NCI-H526 (cell line): ENCODE results near the gene SIGMAR1.
A peak's percentile ranks its signal among the peaks of the same experiment; 100 is the strongest.

Experiments used
- DNase-seq, 2 experiments: peaks; one replicate each; lab custom pipeline; 2025; lab: John Stamatoyannopoulos, UW

The SIGMAR1 gene

DNA sequence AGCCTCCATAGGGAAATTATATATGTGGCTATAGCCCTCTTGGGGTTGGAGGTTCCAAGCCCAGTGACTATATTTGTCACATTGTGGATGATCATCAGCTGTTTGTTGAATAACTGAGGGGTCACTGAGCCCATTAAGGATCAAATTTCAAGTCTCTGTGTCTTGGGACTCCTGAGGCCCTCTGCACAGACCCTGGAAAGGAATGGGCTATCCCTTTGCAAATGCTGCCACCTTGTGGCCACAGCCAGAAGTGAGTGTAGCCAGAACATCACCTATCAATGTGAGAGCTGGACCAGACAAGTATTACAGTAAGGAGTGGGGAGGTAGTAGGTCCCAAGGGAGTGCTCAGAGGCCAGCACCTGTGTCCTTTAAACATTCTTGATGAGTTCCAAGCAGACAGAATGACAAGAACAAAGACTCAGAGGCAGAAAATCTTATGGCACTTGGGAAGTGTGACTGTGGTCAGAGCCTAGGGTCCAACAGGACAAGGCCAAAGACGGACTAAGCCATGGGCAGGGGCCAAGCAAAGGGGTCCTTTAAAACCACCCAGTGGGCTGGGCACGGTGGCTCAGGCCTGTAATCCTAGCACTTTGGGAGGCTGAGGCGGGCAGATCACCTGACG lies 33.9 kb downstream of the SIGMAR1 start:
- peak; percentile 71 to 88 for DNase-seq

DNA sequence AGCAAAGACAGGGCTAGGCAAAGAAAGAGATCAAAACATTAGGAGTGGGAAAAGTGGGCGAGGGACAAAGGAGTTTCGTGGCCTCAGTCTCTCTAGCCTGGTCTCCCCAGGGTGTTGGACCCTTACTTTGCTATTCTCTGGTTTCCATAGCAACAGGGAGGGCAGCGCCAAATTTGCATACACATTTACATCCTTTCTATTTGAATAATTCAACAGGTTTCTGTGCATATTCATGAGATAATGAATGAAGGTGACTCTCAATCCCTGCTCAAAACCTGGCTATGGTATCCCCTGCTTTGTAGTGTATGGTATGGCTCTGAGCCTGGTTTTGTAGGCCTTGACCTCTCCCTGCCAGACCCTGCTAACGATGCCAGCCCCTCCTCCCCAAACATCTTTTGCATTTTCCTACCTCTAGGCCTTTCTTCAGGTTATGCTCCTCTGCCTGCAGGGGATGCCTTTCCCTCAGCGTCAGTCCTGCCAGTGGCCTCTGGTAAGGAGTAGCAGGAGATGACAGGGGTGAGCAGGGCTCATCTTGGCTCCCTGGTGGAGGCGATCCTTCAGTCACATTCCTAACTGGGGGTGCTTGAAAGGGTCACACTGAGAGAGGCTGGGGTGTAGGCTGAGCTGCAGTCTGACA lies 35.5 kb downstream of the SIGMAR1 start:
- peak; percentile 85 to 92 for DNase-seq

DNA sequence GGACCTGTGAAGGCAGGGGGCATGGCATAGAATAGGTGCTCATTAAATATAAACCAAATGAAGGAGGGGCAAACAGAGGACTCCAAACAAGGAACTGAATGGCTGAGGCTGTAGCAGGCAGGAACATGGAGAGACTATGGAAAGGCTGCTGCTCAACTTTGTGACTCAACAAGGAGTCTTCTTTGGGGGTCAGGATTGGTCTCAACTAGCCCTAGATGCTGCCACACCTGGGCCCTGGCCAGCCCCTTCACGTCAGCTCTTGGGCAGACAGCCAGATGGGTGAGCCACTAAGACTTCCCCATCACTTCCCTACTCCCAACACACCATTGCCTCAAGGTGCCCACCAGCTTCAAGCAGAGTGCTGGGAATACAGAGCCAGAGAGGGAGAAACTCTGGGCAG lies 36.7 kb downstream of the SIGMAR1 start:
- no peak for DNase-seq

DNA sequence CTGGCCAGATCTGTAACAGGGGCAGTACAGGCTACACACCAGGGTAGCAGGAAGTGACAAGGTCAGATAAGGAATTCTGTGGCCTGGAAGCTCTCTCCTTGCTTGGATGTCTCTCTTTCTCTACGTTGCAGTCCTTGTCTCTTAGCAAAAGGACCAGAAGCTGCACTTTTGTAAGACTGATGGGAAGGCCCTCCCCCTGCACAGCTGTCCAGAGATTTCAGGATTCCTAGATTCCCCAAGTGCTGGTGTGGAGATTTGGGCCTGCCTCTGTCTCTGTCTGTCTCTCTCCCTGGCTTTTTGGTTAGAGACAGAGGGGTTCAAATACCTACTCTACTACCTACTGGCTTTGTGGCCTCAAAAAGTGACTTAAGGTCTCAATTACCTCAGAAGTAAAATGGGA lies 38.0 kb downstream of the SIGMAR1 start:
- no peak for DNase-seq

DNA sequence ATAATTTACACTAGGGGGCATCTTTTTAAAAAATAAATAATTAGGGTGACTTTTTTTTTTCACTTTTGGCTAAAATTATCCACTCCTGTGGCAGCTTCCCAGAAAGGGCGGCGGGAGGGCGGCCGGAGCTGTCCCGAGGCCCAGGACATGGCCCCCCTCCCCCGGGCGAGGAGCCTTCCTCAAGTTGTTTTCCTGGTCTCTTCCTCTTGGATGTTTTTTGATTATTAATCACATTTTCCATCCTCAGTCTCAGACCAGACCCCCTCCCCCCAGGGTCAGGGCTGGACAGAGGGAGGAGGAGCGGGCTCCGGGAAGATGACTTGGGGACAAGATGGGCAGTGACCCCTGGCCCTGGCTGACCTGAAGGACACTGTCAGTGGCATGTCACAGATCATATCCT lies 43.4 kb downstream of the SIGMAR1 start:
- no peak for DNase-seq

DNA sequence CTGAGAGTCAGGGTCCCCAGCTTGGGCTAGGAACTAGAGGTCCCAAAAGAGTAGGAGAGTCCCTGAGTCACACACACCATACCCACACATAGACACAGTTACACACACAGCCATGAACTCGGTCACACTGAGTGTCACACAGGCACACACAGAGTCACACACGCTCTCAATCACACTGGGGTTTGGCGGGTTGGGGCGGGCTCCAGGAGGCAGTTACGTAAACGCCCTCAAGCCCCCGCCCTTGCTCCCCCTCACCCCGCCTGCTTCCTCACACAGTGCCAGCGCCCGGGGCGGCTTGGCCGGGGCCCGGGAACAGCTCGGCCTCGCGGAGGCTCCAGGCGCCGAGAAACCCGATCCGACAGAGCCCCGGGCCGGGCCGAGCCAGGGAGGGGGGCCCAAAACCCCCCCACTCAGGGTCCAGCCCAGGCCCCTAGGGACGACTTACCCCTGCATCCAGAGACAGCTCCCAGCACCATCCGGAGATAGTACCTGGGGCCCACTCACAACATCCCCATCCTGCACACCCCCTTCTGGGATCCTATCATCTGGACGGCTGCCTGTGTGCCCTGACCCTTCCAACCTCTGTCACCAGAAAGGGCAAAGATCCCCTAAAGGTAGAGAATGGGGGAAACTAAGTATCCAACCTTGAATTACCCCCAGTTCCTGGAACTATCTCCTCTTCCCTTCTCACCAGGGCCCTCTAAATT lies 44.5 kb downstream of the SIGMAR1 start:
- DNase-seq: peak; percentile 48 to 82

DNA sequence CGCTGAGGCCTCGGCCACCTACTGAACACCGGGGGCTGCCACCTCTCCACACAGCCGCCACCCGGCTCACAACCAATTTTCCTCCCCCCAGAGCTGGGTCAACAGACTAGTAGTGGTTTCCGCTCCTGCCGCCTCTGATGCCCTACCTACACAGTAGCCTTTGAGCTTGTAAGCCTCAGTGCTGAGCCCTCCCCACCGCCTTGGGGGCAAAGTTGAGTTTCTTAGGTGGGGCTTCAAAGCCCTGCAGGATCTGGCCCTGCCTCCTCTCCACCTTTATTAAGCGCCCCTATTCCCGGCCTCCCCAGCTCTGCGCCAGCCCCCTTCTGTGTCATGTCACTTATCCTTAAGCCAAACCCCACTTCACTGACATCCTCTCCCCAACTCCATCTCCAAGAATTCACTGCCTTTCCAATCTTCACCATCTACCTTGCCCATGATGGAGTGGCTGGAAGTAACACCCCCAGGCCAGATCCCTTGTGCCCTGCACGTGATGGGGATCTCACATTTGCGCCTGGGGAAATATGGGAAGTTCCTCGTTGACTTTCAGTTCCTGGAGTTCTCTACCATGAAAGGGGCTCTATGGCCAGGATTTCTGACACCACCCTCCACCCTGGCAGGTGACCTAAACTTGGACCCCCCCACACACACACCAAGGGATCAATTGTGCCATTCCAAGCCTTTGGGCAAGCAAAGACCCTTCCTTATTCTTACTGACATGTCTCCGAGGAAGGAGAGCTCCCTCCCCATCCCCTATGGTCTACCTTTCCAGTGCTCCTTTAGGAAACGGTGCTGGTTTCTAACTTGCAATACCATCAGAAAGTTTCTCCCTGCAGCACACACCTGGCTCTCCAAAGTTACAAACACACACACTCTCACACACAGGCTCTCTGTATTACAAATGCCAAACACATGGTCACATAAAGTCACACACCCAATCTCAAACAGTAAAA lies 45.4 kb downstream of the SIGMAR1 start:
- peak in 1 of 2 experiments; percentile 40 for DNase-seq

DNA sequence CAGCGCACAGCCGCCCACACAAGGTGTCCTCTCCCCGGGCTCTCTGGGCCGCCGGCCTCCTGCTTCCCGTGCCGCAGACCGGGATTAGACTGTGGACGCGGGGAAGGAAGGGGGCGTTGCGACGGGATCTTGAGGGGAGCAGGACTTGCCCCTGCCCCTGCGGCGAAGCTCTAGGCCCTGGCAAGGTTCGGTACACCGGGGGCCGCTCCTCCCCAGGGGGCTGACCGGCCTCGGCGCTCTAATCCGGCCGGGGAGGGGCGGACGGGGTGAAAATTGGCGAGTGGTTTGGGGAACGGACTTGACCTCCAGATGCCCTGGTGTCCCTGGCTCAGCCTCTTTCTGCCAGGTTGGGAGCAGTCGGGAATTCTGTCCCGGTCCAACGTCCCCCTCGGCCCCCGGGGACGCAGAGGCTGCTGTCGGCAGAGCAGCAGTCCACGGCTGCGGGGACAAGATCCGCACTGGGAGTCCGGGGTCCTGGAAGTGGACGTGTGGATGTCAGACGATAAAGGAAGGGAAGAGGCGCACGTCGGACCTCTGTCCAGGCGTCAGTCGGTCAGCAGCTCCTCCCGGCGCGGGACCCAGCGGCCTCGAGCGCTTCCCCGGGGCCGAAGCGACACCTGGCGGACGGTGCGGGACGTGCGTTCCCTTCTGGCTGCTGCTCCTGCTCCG lies 46.2 kb downstream of the SIGMAR1 start:
- DNase-seq: peak in 1 of 2 experiments; percentile 89

DNA sequence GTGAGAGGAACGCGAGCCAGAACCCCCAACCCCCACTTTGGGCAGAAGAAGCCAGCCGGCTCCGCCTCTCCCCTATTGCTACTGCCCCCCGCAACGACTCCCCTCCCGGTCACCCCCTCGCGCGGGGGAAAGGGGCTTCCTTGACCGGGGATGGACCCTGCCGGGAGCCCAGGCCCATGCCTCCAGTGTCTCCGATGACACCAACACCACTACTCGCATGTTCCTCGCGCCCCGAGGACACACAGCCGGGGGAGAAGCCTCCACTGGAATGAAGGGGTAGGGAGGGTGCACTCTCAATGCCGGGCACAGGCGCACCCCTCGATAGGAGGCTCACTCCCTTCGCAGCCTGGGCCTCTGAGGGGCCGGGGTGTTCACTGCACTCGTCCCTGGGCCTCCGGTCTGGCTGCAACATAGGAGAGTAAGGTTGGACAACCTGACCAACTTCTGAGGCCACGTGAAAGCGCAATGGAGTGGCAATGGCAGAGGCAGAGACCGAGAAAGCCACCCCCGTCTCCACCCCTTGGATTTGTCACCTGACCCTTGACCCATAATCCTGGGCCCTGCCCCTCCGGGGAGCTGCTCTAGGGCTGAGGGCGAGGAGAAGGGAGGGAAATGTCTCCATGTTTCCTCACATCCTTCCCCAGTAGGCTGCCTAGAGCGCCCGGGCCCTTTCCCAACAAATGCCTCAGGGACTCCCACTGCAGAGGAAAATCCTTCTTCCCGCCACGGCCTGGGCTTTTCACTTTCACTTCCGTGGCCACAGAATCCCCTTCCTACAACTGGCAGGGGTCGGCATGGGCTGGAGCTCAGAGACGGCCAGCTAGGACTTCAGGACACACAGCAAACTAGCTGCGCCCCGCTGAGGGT lies 47.0 kb downstream of the SIGMAR1 start:
- peak in 1 of 2 experiments; percentile 48 for DNase-seq

DNA sequence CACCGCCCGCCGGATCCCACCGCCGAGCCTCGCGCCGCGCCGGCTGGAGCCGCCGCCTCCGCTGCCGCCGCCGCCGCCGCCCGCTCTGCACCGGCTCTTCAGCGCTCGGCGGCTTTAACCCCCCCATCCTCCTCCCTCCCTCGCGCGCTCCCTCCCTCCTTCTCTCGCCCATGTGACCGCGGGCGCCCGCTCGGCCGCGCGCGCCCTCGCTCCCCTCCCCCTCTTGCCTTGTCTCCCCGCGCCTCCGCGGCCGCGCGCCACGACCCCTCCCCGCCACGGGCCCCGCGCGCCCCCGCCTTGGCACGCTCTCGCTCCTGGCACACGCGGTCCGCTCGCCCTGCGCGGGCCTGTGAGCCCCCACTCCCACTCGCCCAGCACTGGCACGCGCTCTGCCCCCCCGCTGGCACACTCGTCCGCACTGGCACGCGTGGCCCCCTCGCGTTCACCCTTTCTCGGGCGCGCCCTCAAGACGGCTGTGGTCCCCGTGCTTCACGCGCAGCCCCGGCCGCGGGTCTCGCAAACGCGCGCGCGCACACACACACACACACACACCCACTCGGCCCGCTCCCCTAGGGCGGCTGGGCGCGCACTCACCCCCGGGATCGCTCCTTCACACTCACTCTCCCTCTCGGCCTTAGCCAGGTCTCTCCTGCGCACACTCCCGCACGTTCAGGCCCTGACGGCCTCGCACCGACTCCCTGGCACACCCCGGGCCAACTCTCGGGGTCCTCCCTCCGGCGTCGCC lies 47.8 kb downstream of the SIGMAR1 start, which contains the start of gene CNTFR:
Gene CNTFR (minus strand): TSS at position 89 of the 745 bp plus-strand sequence. CDS start 20,743 bp downstream, outside the sequence.
- DNase-seq: peak in 1 of 2 experiments; percentile 83

DNA sequence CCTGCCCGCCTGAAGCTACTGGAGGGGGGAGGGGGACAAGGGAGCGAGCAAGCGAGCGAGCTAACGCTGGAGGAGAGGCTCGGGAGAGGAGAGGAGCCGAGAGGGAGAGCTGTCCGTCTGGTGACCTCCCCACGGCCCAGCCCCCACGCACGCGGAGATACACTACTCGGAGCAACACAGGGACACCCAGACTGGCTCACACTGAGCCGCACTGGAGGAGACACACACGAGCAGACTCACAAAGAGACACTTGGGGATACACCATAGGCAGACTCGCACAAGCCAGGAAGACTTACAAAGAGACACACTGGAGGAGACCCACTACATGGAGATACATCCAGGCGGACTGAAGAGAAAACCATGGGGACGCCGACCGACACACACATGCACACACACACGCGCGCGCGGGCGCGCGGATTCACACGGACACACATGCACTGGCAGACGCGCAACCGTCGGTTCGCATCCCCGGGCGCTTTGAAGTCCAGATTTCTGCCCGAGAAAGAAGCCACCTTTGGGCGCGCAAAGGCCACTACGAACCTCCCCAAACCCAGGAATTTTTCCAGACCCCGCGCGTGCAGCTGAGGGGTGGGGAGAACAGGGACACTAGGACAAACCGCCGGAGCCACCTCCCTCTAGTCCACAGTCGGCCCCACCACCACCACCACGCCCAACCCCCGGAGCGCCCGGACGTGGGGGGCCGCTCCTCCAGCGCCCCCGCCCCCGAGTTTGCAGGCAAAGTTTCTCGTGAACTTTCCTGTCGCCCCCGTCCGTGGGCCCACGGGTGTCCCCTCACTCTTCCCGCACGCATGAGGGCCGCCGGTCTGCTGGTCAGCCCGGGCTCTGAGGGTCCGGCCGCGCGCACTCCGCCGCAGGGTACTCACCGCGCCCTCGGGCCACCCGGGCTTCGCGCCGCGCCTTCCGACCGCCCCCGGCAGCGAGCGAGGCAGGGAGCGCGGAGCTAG lies 48.6 kb downstream of the SIGMAR1 start:
- DNase-seq: peak in 1 of 2 experiments; percentile 66

DNA sequence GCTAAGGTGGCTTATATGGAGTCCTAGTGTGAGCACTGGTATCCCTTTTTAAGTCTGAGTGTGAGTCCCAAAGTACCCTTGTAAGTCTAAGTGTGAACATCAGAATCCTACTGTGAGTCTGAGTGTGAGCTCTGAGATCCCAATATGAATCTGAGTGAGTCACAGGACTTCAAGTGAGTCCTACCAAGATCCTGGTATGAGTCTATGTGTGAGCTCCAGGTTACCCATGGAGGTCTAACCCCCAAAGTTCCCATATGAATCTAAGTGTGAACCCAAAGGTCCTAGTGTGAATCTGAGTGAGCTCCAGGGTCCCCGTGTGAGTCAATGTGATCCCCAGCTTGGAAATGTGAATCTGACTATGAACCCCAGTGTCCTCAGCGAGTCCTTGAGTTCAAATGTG lies 50.3 kb downstream of the SIGMAR1 start:
- DNase-seq: no peak

DNA sequence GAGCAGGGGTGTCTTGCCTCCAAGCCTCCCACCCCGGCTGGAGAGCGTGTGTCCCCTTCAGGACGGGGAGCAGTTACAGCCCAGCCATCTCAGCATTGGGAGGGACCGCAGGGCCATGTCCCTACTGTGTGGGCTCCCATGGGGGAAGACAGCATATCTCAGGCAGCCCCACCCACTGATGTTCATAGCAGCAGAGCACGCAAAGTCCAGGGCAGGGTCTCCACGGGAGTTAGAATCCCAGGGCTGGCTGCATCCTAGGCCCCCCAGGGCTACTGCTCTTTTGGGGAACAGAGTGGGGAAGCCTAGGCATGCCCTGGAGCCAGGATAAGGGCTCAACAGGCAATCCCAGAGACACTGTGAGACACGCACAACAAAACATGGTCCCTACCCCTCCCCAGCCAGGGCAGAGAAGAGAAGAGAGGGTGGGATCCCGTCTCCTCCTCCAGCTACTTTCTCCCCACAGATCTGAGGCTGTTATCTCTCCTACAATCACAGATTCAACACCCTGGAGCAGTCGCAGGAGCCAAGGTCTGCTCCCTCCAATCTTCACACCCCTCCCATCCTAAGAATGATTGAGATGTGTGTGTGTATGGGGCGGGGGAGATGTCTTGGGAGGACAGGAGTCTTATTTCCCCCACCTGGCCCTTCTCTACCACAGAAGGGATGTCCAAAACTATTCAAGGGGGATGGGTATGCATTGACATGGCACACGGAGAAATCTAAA lies 51.5 kb downstream of the SIGMAR1 start:
- no peak for DNase-seq

DNA sequence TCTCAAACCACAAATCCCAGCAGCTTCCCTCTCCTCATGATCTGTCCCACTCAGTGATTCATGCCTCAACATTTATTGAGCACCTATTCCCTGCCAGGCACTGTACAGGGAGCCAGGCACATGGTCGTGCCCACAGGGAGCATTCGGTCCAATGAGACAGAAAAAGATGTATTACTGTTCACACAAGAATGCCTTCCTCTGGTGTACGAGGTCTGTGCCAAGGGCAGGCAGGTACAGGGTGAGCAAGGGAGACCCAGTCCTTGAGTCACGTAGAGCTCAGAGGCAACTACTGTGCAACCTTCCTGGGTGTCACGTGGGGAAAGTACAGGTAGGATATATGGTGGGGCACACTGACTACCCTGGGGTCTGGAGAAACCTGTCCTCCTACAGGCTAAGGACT lies 52.6 kb downstream of the SIGMAR1 start:
- no peak for DNase-seq
